ENCODE results near the gene COL6A6. TPM values are rescaled to one million over a fixed set of nuclear protein-coding genes. Genes with fewer than 3 reads are reported as not detected.
"Not testable (repeated sequence)": the region's sequence is repeated elsewhere in the genome, so short reads cannot be mapped to it uniquely, and the experiment has no call there.

COL6A6 gene
- total RNA-seq, 3 donors from 2014 or later, result not detected

GRCh38 chr3:130514681-130515080 is 2.3 kb upstream of the COL6A6 start:
- H3K4me1 Mint-ChIP-seq (ENCODE audit: low read depth), result no peaks in the 10 kb centered on the region
- DNase-seq, result no peak
- H3K9me3 Mint-ChIP-seq, result no peaks in the 10 kb centered on the region
- H3K4me3 Mint-ChIP-seq, result no peak overlapping the region
- no peak for ATAC-seq
- peaks cover 37% of the 10 kb centered on the region for H3K27me3 Mint-ChIP-seq (ENCODE audit: low read depth)
- H3K36me3 Mint-ChIP-seq (ENCODE audit: insufficient read depth), result no peaks in the 10 kb centered on the region

- no peak overlapping the region for H3K4me3 Mint-ChIP-seq
- no peak for ATAC-seq
- no peak for DNase-seq
- peaks cover 41% of the 10 kb centered on the region for H3K27me3 Mint-ChIP-seq (ENCODE audit: low read depth)
- H3K36me3 Mint-ChIP-seq (ENCODE audit: insufficient read depth), result no peaks in the 10 kb centered on the region
- no peaks in the 10 kb centered on the region for H3K9me3 Mint-ChIP-seq
- no peaks in the 10 kb centered on the region for H3K4me1 Mint-ChIP-seq (ENCODE audit: low read depth)
Observed at GRCh38 chr3:130515755-130516154, 1.2 kb upstream of the COL6A6 start.

GRCh38 chr3:130517602-130518001 is 625 bp downstream of the COL6A6 start:
- H3K4me3 Mint-ChIP-seq, result no peak overlapping the region
- DNase-seq (no peak), ATAC-seq (no peak)
- no peaks in the 10 kb centered on the region for H3K4me1 Mint-ChIP-seq (ENCODE audit: low read depth)
- no peaks in the 10 kb centered on the region for H3K9me3 Mint-ChIP-seq
- peaks cover 37% of the 10 kb centered on the region for H3K27me3 Mint-ChIP-seq (ENCODE audit: low read depth)
- H3K36me3 Mint-ChIP-seq (ENCODE audit: insufficient read depth), result no peaks in the 10 kb centered on the region

- no peak for ATAC-seq
- H3K27me3 Mint-ChIP-seq (ENCODE audit: low read depth), result peaks cover 44% of the 10 kb centered on the region
Observed at GRCh38 chr3:130519754-130520153, 2.8 kb downstream of the COL6A6 start.

GRCh38 chr3:130522399-130522798 is 5.4 kb downstream of the COL6A6 start:
- no peaks in the 10 kb centered on the region for H3K4me1 Mint-ChIP-seq (ENCODE audit: low read depth)
- H3K9me3 Mint-ChIP-seq, result no peaks in the 10 kb centered on the region
- DNase-seq (no peak), ATAC-seq (no peak)
- no peaks in the 10 kb centered on the region for H3K36me3 Mint-ChIP-seq (ENCODE audit: insufficient read depth)
- H3K4me3 Mint-ChIP-seq, result no peak overlapping the region
- peaks cover 35% of the 10 kb centered on the region for H3K27me3 Mint-ChIP-seq (ENCODE audit: low read depth)

More at GRCh38 chr3:130519754-130520153, 2.8 kb downstream of the COL6A6 start:
- no peak for DNase-seq
- Mint-ChIP-seq H3K36me3 (ENCODE audit: insufficient read depth) (no peaks in the 10 kb centered on the region), H3K4me1 (ENCODE audit: low read depth) (no peaks in the 10 kb centered on the region), H3K4me3 (no peak overlapping the region), H3K9me3 (no peaks in the 10 kb centered on the region)

- peaks cover 15% of the 10 kb centered on the region for H3K4me1 Mint-ChIP-seq (ENCODE audit: low read depth)
- no peaks in the 10 kb centered on the region for H3K9me3 Mint-ChIP-seq
- no peak for DNase-seq
- ATAC-seq, result no peak
- no peak overlapping the region for H3K4me3 Mint-ChIP-seq
- peaks cover 20% of the 10 kb centered on the region for H3K27me3 Mint-ChIP-seq (ENCODE audit: low read depth)
- H3K36me3 Mint-ChIP-seq (ENCODE audit: insufficient read depth), result no peaks in the 10 kb centered on the region
Observed at GRCh38 chr3:130527426-130527825, 10.4 kb downstream of the COL6A6 start.

GRCh38 chr3:130528120-130528519 is 11.1 kb downstream of the COL6A6 start:
- H3K27me3 Mint-ChIP-seq (ENCODE audit: low read depth), result peaks cover 17% of the 10 kb centered on the region
- no peak overlapping the region for H3K4me3 Mint-ChIP-seq
- DNase-seq, result no peak
- H3K9me3 Mint-ChIP-seq, result no peaks in the 10 kb centered on the region
- H3K4me1 Mint-ChIP-seq (ENCODE audit: low read depth), result peaks cover 15% of the 10 kb centered on the region
- ATAC-seq, result no peak
- H3K36me3 Mint-ChIP-seq (ENCODE audit: insufficient read depth), result no peaks in the 10 kb centered on the region

- peaks cover 15% of the 10 kb centered on the region for H3K4me1 Mint-ChIP-seq (ENCODE audit: low read depth)
- H3K4me3 Mint-ChIP-seq, result no peak overlapping the region
- DNase-seq (no peak), ATAC-seq (peak in 1 of 2 donors; percentile 27)
- peaks cover 11% of the 10 kb centered on the region for H3K27me3 Mint-ChIP-seq (ENCODE audit: low read depth)
- no peaks in the 10 kb centered on the region for H3K9me3 Mint-ChIP-seq
- no peaks in the 10 kb centered on the region for H3K36me3 Mint-ChIP-seq (ENCODE audit: insufficient read depth)
Observed at GRCh38 chr3:130529486-130530215, 12.7 kb downstream of the COL6A6 start.

GRCh38 chr3:130533247-130533646 is 16.3 kb downstream of the COL6A6 start:
- H3K4me1 Mint-ChIP-seq (ENCODE audit: low read depth), result peaks cover 13% of the 10 kb centered on the region
- no peaks in the 10 kb centered on the region for H3K36me3 Mint-ChIP-seq (ENCODE audit: insufficient read depth)
- H3K9me3 Mint-ChIP-seq, result no peaks in the 10 kb centered on the region
- ATAC-seq, result no peak
- no peak overlapping the region for H3K4me3 Mint-ChIP-seq
- DNase-seq, result no peak
- H3K27me3 Mint-ChIP-seq (ENCODE audit: low read depth), result peaks cover 7% of the 10 kb centered on the region

GRCh38 chr3:130537673-130538304 is 20.8 kb downstream of the COL6A6 start:
- DNase-seq (no peak), ATAC-seq (no peak)
- no peak overlapping the region for H3K4me3 Mint-ChIP-seq
- H3K9me3 Mint-ChIP-seq, result no peaks in the 10 kb centered on the region
- H3K36me3 Mint-ChIP-seq (ENCODE audit: insufficient read depth), result no peaks in the 10 kb centered on the region
- peaks cover 7% of the 10 kb centered on the region for H3K27me3 Mint-ChIP-seq (ENCODE audit: low read depth)
- H3K4me1 Mint-ChIP-seq (ENCODE audit: low read depth), result no peaks in the 10 kb centered on the region

GRCh38 chr3:130539005-130539404 is 22.0 kb downstream of the COL6A6 start:
- Mint-ChIP-seq H3K36me3 (ENCODE audit: insufficient read depth) (no peaks in the 10 kb centered on the region), H3K4me1 (ENCODE audit: low read depth) (no peaks in the 10 kb centered on the region), H3K4me3 (no peak overlapping the region), H3K27me3 (ENCODE audit: low read depth) (peaks cover 3% of the 10 kb centered on the region), H3K9me3 (no peaks in the 10 kb centered on the region)
- ATAC-seq, result no peak
- no peak for DNase-seq

GRCh38 chr3:130543322-130543721 is 26.3 kb downstream of the COL6A6 start:
- H3K27me3 Mint-ChIP-seq (ENCODE audit: low read depth), result peaks cover 6% of the 10 kb centered on the region
- DNase-seq (no peak), ATAC-seq (no peak)
- H3K4me3 Mint-ChIP-seq, result no peak overlapping the region
- H3K36me3 Mint-ChIP-seq (ENCODE audit: insufficient read depth), result no peaks in the 10 kb centered on the region
- H3K4me1 Mint-ChIP-seq (ENCODE audit: low read depth), result no peaks in the 10 kb centered on the region
- no peaks in the 10 kb centered on the region for H3K9me3 Mint-ChIP-seq

GRCh38 chr3:130546920-130547679 is 30.1 kb downstream of the COL6A6 start:
- Mint-ChIP-seq H3K4me1 (ENCODE audit: low read depth) (no peaks in the 10 kb centered on the region), H3K9me3 (no peaks in the 10 kb centered on the region)
- ATAC-seq, result no peak

GRCh38 chr3:130547680-130548065 is 30.7 kb downstream of the COL6A6 start:
- H3K9me3 Mint-ChIP-seq; H3K27me3 Mint-ChIP-seq (ENCODE audit: low read depth); H3K4me1 Mint-ChIP-seq (ENCODE audit: low read depth); H3K36me3 Mint-ChIP-seq (ENCODE audit: insufficient read depth); ATAC-seq; DNase-seq; H3K4me3 Mint-ChIP-seq: not testable (repeated sequence)

More at GRCh38 chr3:130546920-130547679, 30.1 kb downstream of the COL6A6 start:
- Mint-ChIP-seq H3K36me3 (ENCODE audit: insufficient read depth) (no peaks in the 10 kb centered on the region), H3K27me3 (ENCODE audit: low read depth) (peaks cover 6% of the 10 kb centered on the region), H3K4me3 (no peak overlapping the region)
- no peak for DNase-seq
